ENCODE data around the gene BCAP29. TPM values are rescaled to one million over a fixed set of nuclear protein-coding genes. Genes with fewer than 3 reads are reported as not detected.

Gene BCAP29
- total RNA-seq, 1 donor from 2014 or later = 33.9 TPM

DNA sequence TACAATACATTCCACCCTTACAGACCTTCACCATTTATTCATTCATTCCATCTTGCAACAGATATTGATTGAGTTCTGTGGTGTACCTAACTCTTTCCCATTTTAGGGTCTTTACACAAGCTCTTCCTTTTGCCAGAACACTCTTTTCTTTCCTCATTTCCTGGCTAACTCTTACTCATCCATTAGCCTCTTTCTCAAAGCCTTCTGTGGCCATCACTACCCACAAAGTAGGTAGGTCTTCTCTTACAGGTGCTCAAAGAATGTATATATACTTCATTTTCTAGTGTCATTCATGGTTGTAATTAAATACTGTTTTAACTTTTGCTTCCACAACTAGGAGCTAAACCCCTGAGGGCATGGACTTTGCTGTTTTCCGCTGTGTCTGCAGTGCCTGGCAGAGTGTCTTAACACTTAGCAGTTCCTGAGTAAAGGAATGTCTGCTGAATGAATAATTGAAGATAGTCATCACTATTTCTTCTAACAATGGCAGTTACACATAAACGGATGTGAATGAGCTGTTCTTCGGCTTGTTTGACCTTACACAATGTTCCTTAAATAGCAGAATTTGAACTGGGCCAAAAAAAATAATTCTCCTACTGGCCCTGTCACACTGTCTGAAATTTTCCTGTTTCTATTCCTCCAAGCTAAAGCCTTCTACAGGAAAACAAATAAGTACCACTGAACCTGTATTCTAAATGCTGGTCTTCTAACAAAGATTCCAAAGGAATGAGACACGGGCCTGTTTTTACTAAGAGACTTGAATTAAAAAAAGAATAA is 15.1 kb downstream of the BCAP29 start:
- Mint-ChIP-seq H3K27ac (no peak overlapping the region), H3K4me1 (ENCODE audit: unreplicated experiment) (peaks cover 8% of the 10 kb centered on the region), H3K36me3 (peaks cover 17% of the 10 kb centered on the region), H3K9me3 (no peaks in the 10 kb centered on the region), H3K27me3 (no peaks in the 10 kb centered on the region), H3K4me3 (no peak overlapping the region)
- DNase-seq (ENCODE audit: extremely low spot score, unreplicated experiment) = no peak
- TF ChIP-seq, protein P1, sequence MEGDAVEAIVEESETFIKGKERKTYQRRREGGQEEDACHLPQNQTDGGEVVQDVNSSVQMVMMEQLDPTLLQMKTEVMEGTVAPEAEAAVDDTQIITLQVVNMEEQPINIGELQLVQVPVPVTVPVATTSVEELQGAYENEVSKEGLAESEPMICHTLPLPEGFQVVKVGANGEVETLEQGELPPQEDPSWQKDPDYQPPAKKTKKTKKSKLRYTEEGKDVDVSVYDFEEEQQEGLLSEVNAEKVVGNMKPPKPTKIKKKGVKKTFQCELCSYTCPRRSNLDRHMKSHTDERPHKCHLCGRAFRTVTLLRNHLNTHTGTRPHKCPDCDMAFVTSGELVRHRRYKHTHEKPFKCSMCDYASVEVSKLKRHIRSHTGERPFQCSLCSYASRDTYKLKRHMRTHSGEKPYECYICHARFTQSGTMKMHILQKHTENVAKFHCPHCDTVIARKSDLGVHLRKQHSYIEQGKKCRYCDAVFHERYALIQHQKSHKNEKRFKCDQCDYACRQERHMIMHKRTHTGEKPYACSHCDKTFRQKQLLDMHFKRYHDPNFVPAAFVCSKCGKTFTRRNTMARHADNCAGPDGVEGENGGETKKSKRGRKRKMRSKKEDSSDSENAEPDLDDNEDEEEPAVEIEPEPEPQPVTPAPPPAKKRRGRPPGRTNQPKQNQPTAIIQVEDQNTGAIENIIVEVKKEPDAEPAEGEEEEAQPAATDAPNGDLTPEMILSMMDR (conservative IDR thresholded peaks at IDR 0.05) = no peak

DNA sequence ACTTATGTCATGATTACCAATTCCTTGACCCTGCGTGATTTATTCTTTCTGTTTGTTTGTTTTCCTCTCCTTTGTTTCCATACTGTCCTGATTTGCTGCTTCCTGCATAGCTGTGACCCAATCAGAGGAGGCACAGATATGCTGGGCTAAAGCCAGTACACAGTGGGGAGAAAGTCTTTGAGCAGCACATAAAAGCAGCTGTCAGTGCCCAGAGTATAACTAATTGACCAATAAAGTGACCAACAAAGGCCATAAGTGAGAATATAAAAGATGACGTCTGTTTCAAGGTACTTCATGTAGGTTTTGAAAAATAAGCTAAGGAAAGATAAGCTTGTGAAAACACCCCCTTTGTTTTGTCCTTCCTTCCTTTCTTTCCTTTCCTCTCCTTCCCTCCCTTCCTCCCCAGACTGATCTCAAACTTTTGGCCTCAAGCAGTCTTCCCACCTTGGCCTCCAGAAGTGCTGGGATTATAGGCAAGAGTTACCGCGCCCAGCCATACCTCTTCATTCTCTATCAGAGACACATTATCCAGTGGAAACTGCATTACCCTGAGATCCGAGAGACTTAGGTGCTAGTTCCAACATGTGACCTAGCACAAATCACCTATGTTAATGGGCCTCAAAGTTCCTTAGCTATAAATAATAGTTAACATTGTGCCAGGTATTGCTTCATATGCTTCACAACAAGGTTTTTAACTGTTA is 17.0 kb downstream of the BCAP29 start:
- no peaks in the 10 kb centered on the region for H3K27me3 Mint-ChIP-seq
- peaks cover 8% of the 10 kb centered on the region for H3K4me1 Mint-ChIP-seq (ENCODE audit: unreplicated experiment)
- no peak for DNase-seq (ENCODE audit: extremely low spot score, unreplicated experiment)
- H3K4me3 Mint-ChIP-seq = no peak overlapping the region
- H3K27ac Mint-ChIP-seq = no peak overlapping the region
- peaks cover 17% of the 10 kb centered on the region for H3K36me3 Mint-ChIP-seq
- TF ChIP-seq, protein P1 (conservative IDR thresholded peaks at IDR 0.05) = no peak
- no peaks in the 10 kb centered on the region for H3K9me3 Mint-ChIP-seq

DNA sequence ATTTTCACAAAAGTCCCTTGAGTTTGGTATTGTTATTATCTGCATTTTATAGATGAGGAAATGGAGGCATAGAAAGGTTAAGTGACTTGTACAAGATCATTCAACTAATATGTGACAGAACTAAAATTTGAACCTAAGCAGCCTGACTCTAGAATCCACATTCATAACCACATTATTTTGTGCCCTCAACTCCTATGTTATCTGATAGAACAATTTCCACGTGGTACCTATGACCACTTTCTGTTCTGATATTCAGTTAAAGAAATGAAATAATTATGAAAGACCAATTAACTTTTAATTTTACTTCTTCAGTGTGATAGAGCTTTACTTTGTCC is 17.5 kb downstream of the BCAP29 start:
- Mint-ChIP-seq H3K4me3 (no peak overlapping the region), H3K4me1 (ENCODE audit: unreplicated experiment) (peaks cover 8% of the 10 kb centered on the region), H3K27me3 (no peaks in the 10 kb centered on the region), H3K27ac (no peak overlapping the region), H3K36me3 (peaks cover 17% of the 10 kb centered on the region), H3K9me3 (no peaks in the 10 kb centered on the region)
- no peak for DNase-seq (ENCODE audit: extremely low spot score, unreplicated experiment)
- TF ChIP-seq, protein P1 (conservative IDR thresholded peaks at IDR 0.05) = no peak

DNA sequence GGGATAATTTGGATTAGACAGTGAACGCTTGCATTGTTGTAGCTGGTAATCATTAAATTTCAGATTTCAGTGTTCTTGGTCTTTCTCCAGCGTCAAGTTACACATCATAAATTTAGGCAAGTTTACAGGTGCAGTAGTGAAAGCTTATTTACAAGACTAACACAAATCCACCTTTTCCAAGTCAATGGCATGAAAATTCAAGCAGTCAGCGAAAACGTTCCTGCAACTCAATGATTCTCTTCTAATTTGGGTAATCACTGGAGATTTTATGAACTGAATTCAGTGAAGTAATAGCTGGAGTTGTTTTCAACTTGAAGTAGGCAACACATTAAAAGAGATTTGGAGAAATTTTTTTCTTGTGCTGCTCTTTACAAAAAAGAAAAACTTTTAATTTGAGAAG is 17.9 kb downstream of the BCAP29 start:
- DNase-seq (ENCODE audit: extremely low spot score, unreplicated experiment) = no peak
- peaks cover 8% of the 10 kb centered on the region for H3K4me1 Mint-ChIP-seq (ENCODE audit: unreplicated experiment)
- no peaks in the 10 kb centered on the region for H3K27me3 Mint-ChIP-seq
- TF ChIP-seq, protein P1 (conservative IDR thresholded peaks at IDR 0.05) = no peak
- H3K36me3 Mint-ChIP-seq = peaks cover 17% of the 10 kb centered on the region
- H3K27ac Mint-ChIP-seq = no peak overlapping the region
- no peaks in the 10 kb centered on the region for H3K9me3 Mint-ChIP-seq
- no peak overlapping the region for H3K4me3 Mint-ChIP-seq

DNA sequence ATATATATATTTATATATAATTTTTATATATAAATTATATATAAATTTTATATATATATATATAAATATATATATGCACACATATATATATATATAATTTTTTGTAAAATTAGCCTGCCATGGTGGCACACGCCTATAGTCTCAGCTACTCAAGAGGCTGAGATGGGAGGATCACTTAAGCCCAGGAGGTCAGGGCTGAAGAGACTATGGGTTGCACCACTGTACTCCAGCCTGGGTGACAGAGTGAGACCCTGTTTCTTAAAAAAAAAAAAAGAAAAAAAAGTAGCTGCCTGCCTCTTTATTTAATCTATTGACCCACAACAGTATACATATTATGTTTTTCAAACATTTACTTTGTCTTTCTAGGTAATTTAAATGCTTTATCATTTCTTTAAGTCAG is 19.2 kb downstream of the BCAP29 start:
- Mint-ChIP-seq H3K4me1 (ENCODE audit: unreplicated experiment) (peaks cover 8% of the 10 kb centered on the region), H3K27ac (no peak overlapping the region), H3K27me3 (no peaks in the 10 kb centered on the region), H3K4me3 (no peak overlapping the region), H3K9me3 (no peaks in the 10 kb centered on the region), H3K36me3 (peaks cover 16% of the 10 kb centered on the region)
- TF ChIP-seq, protein P1 (conservative IDR thresholded peaks at IDR 0.05) = no peak
- DNase-seq (ENCODE audit: extremely low spot score, unreplicated experiment) = no peak

Data from type B pancreatic cell (in vitro differentiated cells).